Esophagus squamous epithelium (tissue), 5 donors: ENCODE measurements around the gene PLA2G4F. TPM values are rescaled to one million over a fixed set of nuclear protein-coding genes. Genes with fewer than 3 reads are reported as not detected.
A peak's percentile ranks its signal among the peaks of the same experiment; 100 is the strongest.

Source experiments
- DNase-seq: peaks from one replicate; lab custom pipeline; 2025; lab: John Stamatoyannopoulos, UW
- H3K27ac ChIP-seq, 4 donors: fragments of 200-600 bp; sonication (generic); one replicate each; pipeline ENCODE4 v1.5.1; 2016 to 2019; ENCODE audit warnings: mild to moderate bottlenecking in 1 of 4
- H3K27me3 ChIP-seq, 4 donors: fragments of 200-600 bp; sonication (generic); 1 replicate in 3 of 4; 2 replicates in 1 of 4; pipeline versions ENCODE4 v1.5.1 to v1.6.0; 2017 to 2021; ENCODE audit warnings: antibody characterized with exemption in 1 of 4
- H3K36me3 ChIP-seq, 3 donors: fragments of 200-600 bp; sonication (generic); one replicate each; pipeline ENCODE4 v1.5.1; 2016 to 2019
- H3K4me1 ChIP-seq, 3 donors: fragments of 200-600 bp; sonication (generic); one replicate each; pipeline ENCODE4 v1.5.1; 2017 to 2019
- H3K4me3 ChIP-seq, 4 donors: fragments of 200-600 bp; sonication (generic); 1 replicate in 3 of 4; 2 replicates in 1 of 4; pipeline ENCODE4 v1.5.1; 2016 to 2019; ENCODE audit warnings: mild to moderate bottlenecking in 2 of 4, moderate library complexity in 1 of 4
- H3K9me3 ChIP-seq, 3 donors: fragments of 200-600 bp; sonication (generic); one replicate each; pipeline ENCODE4 v1.5.1; 2016 to 2019
- CTCF ChIP-seq, 6 experiments: fragments of 450-650 bp in 4 of 6; fragments of 200-600 bp in 2 of 6; sonication (generic) in 2 of 6; IDR thresholded peaks; one replicate each; pipeline ENCODE4 v1.5.1; 2016 to 2019; ENCODE audit warnings: antibody characterized with exemption in 6 of 6, mild to moderate bottlenecking in 4 of 6, moderate library complexity in 4 of 6
- POLR2A ChIP-seq, 4 donors: fragments of 450-650 bp; IDR thresholded peaks; one replicate each; pipeline ENCODE4 v1.6.1; 2017; ENCODE audit warnings: antibody characterized with exemption in 4 of 4, mild to moderate bottlenecking in 4 of 4, moderate library complexity in 3 of 4
- WGBS, 2 donors: methylation state at CpG; one replicate each; pipeline ENCODE4 v1.1.5; 2018; 5-methylcytosine and 5-hydroxymethylcytosine counted together
- intact Hi-C: fragments of 100-400 bp; cut with DNase I; formaldehyde crosslinking; loops from one replicate; pipeline ENCODE4 v1.15.0; 2022
- total RNA-seq, 4 donors: library from RNA; depleted of rRNA; stranded (reverse); fragments of >200 nt; gene quantifications; one replicate each; pipeline ENCODE4 v1.1.0, GENCODE V29; 2016
- donor health status: DM: yes; HTN: yes; CAD: no.

PLA2G4F gene
- total RNA-seq, 4 donors from 2014 or later = 7.4 to 28.2 (median 21.2) TPM

- no peak overlapping the region for H3K27ac ChIP-seq
- H3K4me3 ChIP-seq = no peak overlapping the region
- H3K4me1 ChIP-seq = peaks cover 0 to 12% (median 5%) of the 10 kb centered on the region in 3 donors
- H3K36me3 ChIP-seq = no peaks in the 10 kb centered on the region
- no peak for TF ChIP-seq CTCF (IDR thresholded peaks at IDR 0.05)
- TF ChIP-seq POLR2A (IDR thresholded peaks at IDR 0.05) = no peak
- no peak for DNase-seq
- intact Hi-C loops = no loop called here
- H3K27me3 ChIP-seq = no peaks in the 10 kb centered on the region
- no peaks in the 10 kb centered on the region for H3K9me3 ChIP-seq
- 60% methylated on average over 4 of the region's 4 CpGs for WGBS, 2 donors
Observed at GRCh38 chr15:42111924-42112323, 44.5 kb downstream of the PLA2G4F start.

- Histone ChIP-seq H3K9me3 (no peaks in the 10 kb centered on the region), H3K4me3 (no peak overlapping the region), H3K27me3 (no peaks in the 10 kb centered on the region), H3K4me1 (peaks cover 0 to 27% (median 5%) of the 10 kb centered on the region in 3 donors), H3K36me3 (no peaks in the 10 kb centered on the region), H3K27ac (peak overlapping the region in 2 of 4 donors; percentile 28 to 52)
- no peak for DNase-seq
- WGBS, 2 donors = 56 to 57% methylated on average over 3 of the region's 3 CpGs
- TF ChIP-seq POLR2A (IDR thresholded peaks at IDR 0.05) = no peak
- intact Hi-C loops = no loop called here
Observed at GRCh38 chr15:42110367-42110766, 46.1 kb downstream of the PLA2G4F start.

- WGBS, 2 donors = 58 to 74% methylated on average over 3 of the region's 3 CpGs
- no peaks in the 10 kb centered on the region for H3K36me3 ChIP-seq
- peaks cover 0 to 30% (median 5%) of the 10 kb centered on the region in 3 donors for H3K4me1 ChIP-seq
- no peak overlapping the region for H3K4me3 ChIP-seq
- H3K27me3 ChIP-seq = no peaks in the 10 kb centered on the region
- H3K9me3 ChIP-seq = no peaks in the 10 kb centered on the region
- no peak for TF ChIP-seq POLR2A (IDR thresholded peaks at IDR 0.05)
- no peak for TF ChIP-seq CTCF (IDR thresholded peaks at IDR 0.05)
- intact Hi-C loops = no loop called here
- no peak for DNase-seq
- no peak overlapping the region for H3K27ac ChIP-seq
Observed at GRCh38 chr15:42108806-42109205, 47.6 kb downstream of the PLA2G4F start.

GRCh38 chr15:42108189-42108588, 48.2 kb downstream of the PLA2G4F start:
- H3K4me3 ChIP-seq = no peak overlapping the region

GRCh38 chr15:42107473-42107872, 49.0 kb downstream of the PLA2G4F start:
- Histone ChIP-seq H3K4me3 (peak overlapping the region in 1 of 4 donors; percentile 4), H3K27me3 (no peaks in the 10 kb centered on the region), H3K9me3 (no peaks in the 10 kb centered on the region), H3K36me3 (no peaks in the 10 kb centered on the region), H3K27ac (peak overlapping the region in 2 of 4 donors; percentile 23 to 35), H3K4me1 (peaks cover 0 to 30% (median 5%) of the 10 kb centered on the region in 3 donors)
- TF ChIP-seq CTCF (IDR thresholded peaks at IDR 0.05) (no peak), POLR2A (IDR thresholded peaks at IDR 0.05) (no peak)
- DNase-seq = no peak
- intact Hi-C loops = no loop called here
- 9 to 40% methylated on average over 7 of the region's 7 CpGs for WGBS, 2 donors

More at GRCh38 chr15:42108189-42108588, 48.2 kb downstream of the PLA2G4F start:
- TF ChIP-seq CTCF (IDR thresholded peaks at IDR 0.05) (no peak), POLR2A (IDR thresholded peaks at IDR 0.05) (no peak)
- no peak for DNase-seq
- no peaks in the 10 kb centered on the region for H3K36me3 ChIP-seq
- peaks cover 0 to 30% (median 5%) of the 10 kb centered on the region in 3 donors for H3K4me1 ChIP-seq
- H3K27me3 ChIP-seq = no peaks in the 10 kb centered on the region
- no peak overlapping the region for H3K27ac ChIP-seq
- intact Hi-C loops = no loop called here
- H3K9me3 ChIP-seq = no peaks in the 10 kb centered on the region

GRCh38 chr15:42106288-42106687, 50.1 kb downstream of the PLA2G4F start:
- WGBS, 2 donors = 75 to 80% methylated on average over 3 to 5 of the region's 5 CpGs
- Histone ChIP-seq H3K4me1 (peaks cover 0 to 30% (median 5%) of the 10 kb centered on the region in 3 donors), H3K36me3 (no peaks in the 10 kb centered on the region), H3K9me3 (no peaks in the 10 kb centered on the region), H3K27me3 (no peaks in the 10 kb centered on the region), H3K27ac (no peak overlapping the region), H3K4me3 (no peak overlapping the region)
- DNase-seq = no peak
- intact Hi-C loops = no loop called here
- TF ChIP-seq CTCF (IDR thresholded peaks at IDR 0.05) (no peak), POLR2A (IDR thresholded peaks at IDR 0.05) (no peak)
